ENCODE data around the gene BIRC2. TPM values are rescaled to one million over a fixed set of nuclear protein-coding genes. Genes with fewer than 3 reads are reported as not detected.

Gene BIRC2
- total and polyA plus RNA-seq, 2 experiments from 2014 or later = 60.7 to 73.7 TPM

DNA sequence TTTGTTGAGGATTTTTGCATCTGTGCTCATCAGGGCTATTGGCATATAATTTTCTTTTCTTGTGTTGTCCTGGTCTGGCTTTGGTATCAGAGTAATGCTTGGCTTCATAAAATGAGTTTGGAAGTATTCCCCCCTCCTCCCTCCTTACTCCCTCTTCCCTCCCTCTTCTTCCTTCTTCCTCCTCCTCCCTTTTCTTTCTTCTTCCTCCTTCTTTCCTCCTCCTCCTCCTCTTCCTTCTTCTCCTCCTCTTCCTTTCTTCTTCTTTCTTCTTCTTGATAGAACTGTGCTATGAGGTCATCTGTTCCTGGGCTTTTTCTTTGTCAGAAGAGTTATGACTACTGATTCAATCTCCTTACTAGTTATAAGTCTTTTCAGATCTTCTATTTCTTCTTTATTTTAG is 10.1 kb downstream of the BIRC2 start:
- H3K9me3 ChIP-seq (ENCODE audit: low read depth) = no peaks in the 10 kb centered on the region
- no peak overlapping the region for H3K27ac ChIP-seq
- peaks cover 33% of the 10 kb centered on the region for H3K36me3 ChIP-seq (ENCODE audit: low read depth)
- 0 out of 2 replicates have a peak, but pooled peaks cover 21% of the 10 kb centered on the region for H3F3A ChIP-seq (ENCODE audit: insufficient read depth)
- H3K4me2 ChIP-seq (ENCODE audit: unreplicated experiment) = no peak overlapping the region
- in situ Hi-C loops (cut with MboI) = no loop called here
- no peaks in the 10 kb centered on the region for H4K20me1 ChIP-seq (ENCODE audit: insufficient read depth)
- H3K79me2 ChIP-seq (ENCODE audit: insufficient read depth) = peaks cover 100% of the 10 kb centered on the region
- H3K4me3 ChIP-seq = no peak overlapping the region
- 0 out of 2 replicates have a peak, but pooled peaks cover 8% of the 10 kb centered on the region for H3K4me1 ChIP-seq (ENCODE audit: insufficient read depth)
- no peak for DNase-seq
- H3K9me2 ChIP-seq (ENCODE audit: insufficient read depth) = no peaks in the 10 kb centered on the region
- TF ChIP-seq EZH2phosphoT487 (IDR thresholded peaks at IDR 0.05; ENCODE audit: insufficient read depth, low read depth) = no peak
- no peak for TF ChIP-seq EZH2 (IDR thresholded peaks at IDR 0.05; ENCODE audit: insufficient read depth, poor library complexity, severe bottlenecking)
- H3K9ac ChIP-seq = no peak overlapping the region
- H3K27me3 ChIP-seq (replicated peaks; ENCODE audit: insufficient read depth) = no peaks in the 10 kb centered on the region
- H2AFZ ChIP-seq = no peak overlapping the region

- Histone ChIP-seq H3K4me1 (ENCODE audit: insufficient read depth) (0 out of 2 replicates have a peak, but pooled peaks cover 8% of the 10 kb centered on the region), H3K4me3 (no peak overlapping the region), H3K4me2 (ENCODE audit: unreplicated experiment) (no peak overlapping the region), H3K36me3 (ENCODE audit: low read depth) (peaks cover 51% of the 10 kb centered on the region), H3F3A (ENCODE audit: insufficient read depth) (peaks cover 24% of the 10 kb centered on the region; the same call in 1 of the 2 replicates), H3K9me2 (ENCODE audit: insufficient read depth) (no peaks in the 10 kb centered on the region), H2AFZ (no peak overlapping the region), H3K9me3 (ENCODE audit: low read depth) (no peaks in the 10 kb centered on the region), H3K9ac (no peak overlapping the region), H3K27ac (no peak overlapping the region), H4K20me1 (ENCODE audit: insufficient read depth) (no peaks in the 10 kb centered on the region), H3K79me2 (ENCODE audit: insufficient read depth) (peaks cover 98% of the 10 kb centered on the region), H3K27me3 (replicated peaks; ENCODE audit: insufficient read depth) (no peaks in the 10 kb centered on the region)
- no peak for DNase-seq
- in situ Hi-C loops (cut with MboI) = no loop called here
- TF ChIP-seq EZH2 (IDR thresholded peaks at IDR 0.05; ENCODE audit: insufficient read depth, poor library complexity, severe bottlenecking) (no peak), EZH2phosphoT487 (IDR thresholded peaks at IDR 0.05; ENCODE audit: insufficient read depth, low read depth) (no peak)
- whole genome bisulfite sequencing, 2 experiments (ENCODE audit: low coverage in 1 of 2, low lambda C conversion rate in 2 of 2, missing lambda C conversion rate in 2 of 2) = 85 to 92% methylated on average over 3 of the region's 3 CpGs
Measured at GRCh38 chr11:102359372-102359771, 12.4 kb downstream of the BIRC2 start.

- Histone ChIP-seq H3K27ac (no peak overlapping the region), H2AFZ (no peak overlapping the region), H3K9me3 (ENCODE audit: low read depth) (no peaks in the 10 kb centered on the region), H4K20me1 (ENCODE audit: insufficient read depth) (no peaks in the 10 kb centered on the region), H3F3A (ENCODE audit: insufficient read depth) (peaks cover 20% of the 10 kb centered on the region; the same call in 1 of the 2 replicates), H3K9ac (no peak overlapping the region), H3K9me2 (ENCODE audit: insufficient read depth) (no peaks in the 10 kb centered on the region), H3K36me3 (ENCODE audit: low read depth) (peaks cover 50% of the 10 kb centered on the region), H3K79me2 (ENCODE audit: insufficient read depth) (peaks cover 98% of the 10 kb centered on the region), H3K4me3 (no peak overlapping the region), H3K4me2 (ENCODE audit: unreplicated experiment) (no peak overlapping the region), H3K4me1 (ENCODE audit: insufficient read depth) (0 out of 2 replicates have a peak, but pooled peaks cover 8% of the 10 kb centered on the region), H3K27me3 (replicated peaks; ENCODE audit: insufficient read depth) (no peaks in the 10 kb centered on the region)
- no peak for TF ChIP-seq EZH2 (IDR thresholded peaks at IDR 0.05; ENCODE audit: insufficient read depth, poor library complexity, severe bottlenecking)
- TF ChIP-seq EZH2phosphoT487 (IDR thresholded peaks at IDR 0.05; ENCODE audit: insufficient read depth, low read depth) = no peak
- in situ Hi-C loops (cut with MboI) = no loop called here
- DNase-seq = no peak
- 97 to 100% methylated on average over 3 of the region's 3 CpGs for WGBS, 2 experiments (ENCODE audit: low coverage in 1 of 2, low lambda C conversion rate in 2 of 2, missing lambda C conversion rate in 2 of 2)
Measured at GRCh38 chr11:102360681-102361080, 13.7 kb downstream of the BIRC2 start.

DNA sequence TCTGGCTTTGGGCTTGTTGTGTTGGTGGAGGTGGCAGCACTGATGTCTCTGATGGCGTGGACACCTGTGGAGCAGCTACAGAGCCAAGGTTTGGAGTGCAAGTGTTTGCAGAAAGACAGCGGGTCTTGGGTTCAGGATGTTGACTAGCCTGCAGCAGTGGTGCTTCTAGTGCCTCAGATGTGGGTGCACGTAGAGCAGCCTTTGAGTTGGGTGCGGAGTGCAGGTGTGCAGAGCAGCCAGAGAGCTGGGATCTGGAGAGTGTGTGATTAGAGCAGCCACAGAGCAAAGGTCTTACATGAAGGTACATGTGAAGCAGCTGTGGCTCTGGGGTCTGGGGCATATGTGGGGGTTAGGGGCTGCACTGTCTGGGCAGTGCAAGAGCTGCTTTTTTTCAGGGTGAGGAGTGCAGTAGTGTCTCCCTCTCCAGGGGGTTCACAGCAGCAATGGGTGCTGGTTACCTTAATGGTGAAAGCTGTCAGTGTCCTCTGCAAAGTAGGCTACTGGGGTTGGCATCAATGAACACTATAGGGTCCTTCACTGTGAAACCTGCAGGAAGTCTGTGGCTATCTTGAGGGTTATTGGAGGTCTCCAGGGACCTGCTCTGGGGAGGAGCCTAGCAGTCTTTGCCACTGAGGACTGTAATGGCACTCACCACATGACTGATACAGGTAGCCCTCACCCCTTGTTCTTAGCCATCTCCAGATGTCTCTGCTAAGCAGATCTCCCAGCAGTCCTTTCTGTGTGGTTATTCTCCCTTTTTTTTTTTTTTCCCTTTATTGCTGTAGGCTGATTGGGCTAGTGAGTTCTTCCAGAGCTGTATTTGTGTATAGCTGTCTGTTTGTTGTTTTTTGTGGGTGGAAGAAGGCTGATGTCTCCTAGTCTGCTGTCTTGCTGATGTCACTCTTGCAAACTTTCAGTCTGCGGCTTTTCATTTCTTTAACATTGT is 14.3 kb downstream of the BIRC2 start:
- no peak overlapping the region for H2AFZ ChIP-seq
- peaks cover 50% of the 10 kb centered on the region for H3K36me3 ChIP-seq (ENCODE audit: low read depth)
- H3K4me3 ChIP-seq = no peak overlapping the region
- no peaks in the 10 kb centered on the region for H3K9me2 ChIP-seq (ENCODE audit: insufficient read depth)
- no peaks in the 10 kb centered on the region for H3K9me3 ChIP-seq (ENCODE audit: low read depth)
- no peaks in the 10 kb centered on the region for H3K27me3 ChIP-seq (replicated peaks; ENCODE audit: insufficient read depth)
- in situ Hi-C loops (cut with MboI) = no loop called here
- no peak overlapping the region for H3K9ac ChIP-seq
- H3F3A ChIP-seq (ENCODE audit: insufficient read depth) = peaks cover 18% of the 10 kb centered on the region; the same call in 1 of the 2 replicates
- H3K27ac ChIP-seq = no peak overlapping the region
- 90 to 92% methylated on average over 5 of the region's 5 CpGs for WGBS, 2 experiments (ENCODE audit: low coverage in 1 of 2, low lambda C conversion rate in 2 of 2, missing lambda C conversion rate in 2 of 2)
- H3K79me2 ChIP-seq (ENCODE audit: insufficient read depth) = peaks cover 98% of the 10 kb centered on the region
- H3K4me2 ChIP-seq (ENCODE audit: unreplicated experiment) = no peak overlapping the region
- H3K4me1 ChIP-seq (ENCODE audit: insufficient read depth) = 0 out of 2 replicates have a peak, but pooled peaks cover 8% of the 10 kb centered on the region
- no peaks in the 10 kb centered on the region for H4K20me1 ChIP-seq (ENCODE audit: insufficient read depth)
- TF ChIP-seq EZH2 (IDR thresholded peaks at IDR 0.05; ENCODE audit: insufficient read depth, poor library complexity, severe bottlenecking) (no peak), EZH2phosphoT487 (IDR thresholded peaks at IDR 0.05; ENCODE audit: insufficient read depth, low read depth) (no peak)
- peak; percentile 39 for DNase-seq
